ENCODE results near the gene CYP2J2. TPM values are rescaled to one million over a fixed set of nuclear protein-coding genes. Genes with fewer than 3 reads are reported as not detected.
A peak's percentile ranks its signal among the peaks of the same experiment; 100 is the strongest.
"Not testable (repeated sequence)": the region's sequence is repeated elsewhere in the genome, so short reads cannot be mapped to it uniquely, and the experiment has no call there.

CYP2J2 gene
- total RNA-seq (2014; rRNA removed; shearing (Covaris generic)): 0.25 TPM in 1 of 2 replicates, not detected in the other
- polyA plus RNA-seq (2014; cell fraction: nucleus; rRNA removed): 0.13 and 0.32 TPM in 2 replicates

GRCh38 chr1:59926381-59927123 lies at the start of gene CYP2J2:
Gene CYP2J2, minus strand, starts transcription at chr1:59926773. Its CDS starts 27 bp downstream, at chr1:59926746.
- DNase-seq (ENCODE audit: extremely low read depth, low read depth): peak; percentile 29

- no peak for DNase-seq (ENCODE audit: extremely low read depth, low read depth)
These were observed 47.1 kb upstream of the CYP2J2 start for GRCh38 chr1:59973719-59974118.

GRCh38 chr1:59972216-59972927 lies 45.8 kb upstream of the CYP2J2 start:
- no peak for DNase-seq (ENCODE audit: extremely low read depth, low read depth)

- peak; percentile 31 for DNase-seq (ENCODE audit: extremely low read depth, low read depth)
These were observed 44.9 kb upstream of the CYP2J2 start for GRCh38 chr1:59971464-59971911.

- DNase-seq (ENCODE audit: extremely low read depth, low read depth): not testable (repeated sequence)
These were observed 43.1 kb upstream of the CYP2J2 start for GRCh38 chr1:59969542-59970175.

GRCh38 chr1:59968746-59969145 lies 42.2 kb upstream of the CYP2J2 start:
- DNase-seq (ENCODE audit: extremely low read depth, low read depth): not testable (repeated sequence)

- DNase-seq (ENCODE audit: extremely low read depth, low read depth): no peak
These were observed 41.2 kb upstream of the CYP2J2 start for GRCh38 chr1:59967780-59968179.

GRCh38 chr1:59967141-59967697 lies 40.6 kb upstream of the CYP2J2 start:
- DNase-seq (ENCODE audit: extremely low read depth, low read depth): no peak

- DNase-seq (ENCODE audit: extremely low read depth, low read depth): no peak
These were observed 25.5 kb upstream of the CYP2J2 start for GRCh38 chr1:59952065-59952464.

GRCh38 chr1:59949648-59950047 lies 23.1 kb upstream of the CYP2J2 start:
- DNase-seq (ENCODE audit: extremely low read depth, low read depth): no peak

- DNase-seq (ENCODE audit: extremely low read depth, low read depth): no peak
These were observed 22.4 kb upstream of the CYP2J2 start for GRCh38 chr1:59948990-59949389.

- peak; percentile 48 for DNase-seq (ENCODE audit: extremely low read depth, low read depth)
These were observed 20.7 kb upstream of the CYP2J2 start for GRCh38 chr1:59947047-59947938.

- no peak for DNase-seq (ENCODE audit: extremely low read depth, low read depth)
These were observed 19.2 kb upstream of the CYP2J2 start for GRCh38 chr1:59945790-59946189.

- no peak for DNase-seq (ENCODE audit: extremely low read depth, low read depth)
These were observed 12.8 kb upstream of the CYP2J2 start for GRCh38 chr1:59939393-59939792.

GRCh38 chr1:59937636-59938210 lies 11.2 kb upstream of the CYP2J2 start:
- DNase-seq (ENCODE audit: extremely low read depth, low read depth): no peak

- DNase-seq (ENCODE audit: extremely low read depth, low read depth): no peak
These were observed 9.8 kb upstream of the CYP2J2 start for GRCh38 chr1:59936358-59936821.

GRCh38 chr1:59928996-59929395 lies 2.4 kb upstream of the CYP2J2 start:
- DNase-seq (ENCODE audit: extremely low read depth, low read depth): no peak

- no peak for DNase-seq (ENCODE audit: extremely low read depth, low read depth)
These were observed 640 bp upstream of the CYP2J2 start for GRCh38 chr1:59927213-59927612.

- DNase-seq (ENCODE audit: extremely low read depth, low read depth): no peak
These were observed 1.9 kb downstream of the CYP2J2 start for GRCh38 chr1:59924653-59925052.

All from NCI-H460 (cell line).